ENCODE results near the gene TNIK. TPM values are rescaled to one million over a fixed set of nuclear protein-coding genes. Genes with fewer than 3 reads are reported as not detected.

TNIK gene
- polyA plus RNA-seq, 1 of the 3 experiments (the other 2 are of a cell fraction), result 19.4 TPM

DNA sequence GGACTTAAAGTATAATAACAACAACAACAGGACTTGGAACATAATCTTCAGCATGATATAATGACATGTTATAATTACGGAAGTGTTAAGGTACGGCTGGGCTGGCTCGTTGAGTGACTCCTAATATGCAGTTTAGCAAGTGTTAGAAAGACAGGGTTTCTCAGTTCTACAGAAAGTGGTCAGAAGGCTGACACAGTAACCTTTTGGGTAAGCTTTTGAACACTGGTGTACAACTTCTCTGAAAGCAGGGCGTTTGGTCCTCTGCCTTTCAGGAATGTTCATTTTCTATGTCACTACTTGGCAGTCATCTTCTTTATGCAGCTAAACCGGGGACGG is 300.4 kb downstream of the TNIK start:
- no peaks in the 10 kb centered on the region for H3K79me2 ChIP-seq (ENCODE audit: insufficient read depth)
- peaks cover 7% of the 10 kb centered on the region for H3F3A ChIP-seq (replicated peaks; ENCODE audit: insufficient read depth)
- 91% methylated on average over 6 of the region's 6 CpGs for WGBS (ENCODE audit: low lambda C conversion rate)
- H2AFZ ChIP-seq (ENCODE audit: low read depth), result no peak overlapping the region
- H3K9me3 ChIP-seq, result peaks cover 3% of the 10 kb centered on the region; the same call in 1 of the 2 replicates
- H3K9ac ChIP-seq, result no peak overlapping the region
- H3K4me2 ChIP-seq, result no peak overlapping the region
- no peak overlapping the region for H3K4me3 ChIP-seq (ENCODE audit: low read depth in 2 of 2, low read length in 1 of 2)
- DNase-seq, result no peak
- H3K4me1 ChIP-seq (ENCODE audit: control insufficient read depth in 1 of 2, insufficient read depth in 2 of 2, low read depth in 1 of 2, low read length in 1 of 2), result peaks cover 0 to 5% of the 10 kb centered on the region in 2 experiments; a peak in 1 of 4 replicates
- H4K20me1 ChIP-seq (ENCODE audit: insufficient read depth), result no peaks in the 10 kb centered on the region
- CTCF ChIA-PET, result no interaction called here
- H3K9me2 ChIP-seq, result no peaks in the 10 kb centered on the region
- H3K27ac ChIP-seq (ENCODE audit: low read depth in 2 of 2, low read length in 1 of 2), result no peak overlapping the region
- TF ChIP-seq, protein P1, sequence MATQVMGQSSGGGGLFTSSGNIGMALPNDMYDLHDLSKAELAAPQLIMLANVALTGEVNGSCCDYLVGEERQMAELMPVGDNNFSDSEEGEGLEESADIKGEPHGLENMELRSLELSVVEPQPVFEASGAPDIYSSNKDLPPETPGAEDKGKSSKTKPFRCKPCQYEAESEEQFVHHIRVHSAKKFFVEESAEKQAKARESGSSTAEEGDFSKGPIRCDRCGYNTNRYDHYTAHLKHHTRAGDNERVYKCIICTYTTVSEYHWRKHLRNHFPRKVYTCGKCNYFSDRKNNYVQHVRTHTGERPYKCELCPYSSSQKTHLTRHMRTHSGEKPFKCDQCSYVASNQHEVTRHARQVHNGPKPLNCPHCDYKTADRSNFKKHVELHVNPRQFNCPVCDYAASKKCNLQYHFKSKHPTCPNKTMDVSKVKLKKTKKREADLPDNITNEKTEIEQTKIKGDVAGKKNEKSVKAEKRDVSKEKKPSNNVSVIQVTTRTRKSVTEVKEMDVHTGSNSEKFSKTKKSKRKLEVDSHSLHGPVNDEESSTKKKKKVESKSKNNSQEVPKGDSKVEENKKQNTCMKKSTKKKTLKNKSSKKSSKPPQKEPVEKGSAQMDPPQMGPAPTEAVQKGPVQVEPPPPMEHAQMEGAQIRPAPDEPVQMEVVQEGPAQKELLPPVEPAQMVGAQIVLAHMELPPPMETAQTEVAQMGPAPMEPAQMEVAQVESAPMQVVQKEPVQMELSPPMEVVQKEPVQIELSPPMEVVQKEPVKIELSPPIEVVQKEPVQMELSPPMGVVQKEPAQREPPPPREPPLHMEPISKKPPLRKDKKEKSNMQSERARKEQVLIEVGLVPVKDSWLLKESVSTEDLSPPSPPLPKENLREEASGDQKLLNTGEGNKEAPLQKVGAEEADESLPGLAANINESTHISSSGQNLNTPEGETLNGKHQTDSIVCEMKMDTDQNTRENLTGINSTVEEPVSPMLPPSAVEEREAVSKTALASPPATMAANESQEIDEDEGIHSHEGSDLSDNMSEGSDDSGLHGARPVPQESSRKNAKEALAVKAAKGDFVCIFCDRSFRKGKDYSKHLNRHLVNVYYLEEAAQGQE (IDR thresholded peaks at IDR 0.05; ENCODE audit: low read depth, low read length), result no peak
- no peak for TF ChIP-seq TAF1 (IDR thresholded peaks at IDR 0.05; ENCODE audit: borderline replicate concordance, low read depth, low read length)
- no peak for TF ChIP-seq ELF1 (IDR thresholded peaks at IDR 0.05)
- TF ChIP-seq, protein P2, sequence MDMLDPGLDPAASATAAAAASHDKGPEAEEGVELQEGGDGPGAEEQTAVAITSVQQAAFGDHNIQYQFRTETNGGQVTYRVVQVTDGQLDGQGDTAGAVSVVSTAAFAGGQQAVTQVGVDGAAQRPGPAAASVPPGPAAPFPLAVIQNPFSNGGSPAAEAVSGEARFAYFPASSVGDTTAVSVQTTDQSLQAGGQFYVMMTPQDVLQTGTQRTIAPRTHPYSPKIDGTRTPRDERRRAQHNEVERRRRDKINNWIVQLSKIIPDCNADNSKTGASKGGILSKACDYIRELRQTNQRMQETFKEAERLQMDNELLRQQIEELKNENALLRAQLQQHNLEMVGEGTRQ (IDR thresholded peaks at IDR 0.05; ENCODE audit: borderline replicate concordance, low read depth, low read length), result no peak
- TF ChIP-seq, protein P3, sequence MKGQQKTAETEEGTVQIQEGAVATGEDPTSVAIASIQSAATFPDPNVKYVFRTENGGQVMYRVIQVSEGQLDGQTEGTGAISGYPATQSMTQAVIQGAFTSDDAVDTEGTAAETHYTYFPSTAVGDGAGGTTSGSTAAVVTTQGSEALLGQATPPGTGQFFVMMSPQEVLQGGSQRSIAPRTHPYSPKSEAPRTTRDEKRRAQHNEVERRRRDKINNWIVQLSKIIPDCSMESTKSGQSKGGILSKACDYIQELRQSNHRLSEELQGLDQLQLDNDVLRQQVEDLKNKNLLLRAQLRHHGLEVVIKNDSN (IDR thresholded peaks at IDR 0.05; ENCODE audit: borderline replicate concordance, low read depth), result no peak
- no peak for TF ChIP-seq POLR2AphosphoS5 (IDR thresholded peaks at IDR 0.05; ENCODE audit: low read depth, low read length)
- TF ChIP-seq JUND (IDR thresholded peaks at IDR 0.05), result no peak
- no peak for TF ChIP-seq SIN3A (IDR thresholded peaks at IDR 0.05; ENCODE audit: borderline replicate concordance, low read depth, low read length)
- no peak for TF ChIP-seq TEAD4 (IDR thresholded peaks at IDR 0.05; ENCODE audit: borderline replicate concordance, insufficient read depth)
- no peak for TF ChIP-seq RAD21 (IDR thresholded peaks at IDR 0.05; ENCODE audit: low read length)
- H3K36me3 ChIP-seq (replicated peaks in 1 of 2; ENCODE audit: control insufficient read depth in 1 of 2, insufficient read depth in 2 of 2, low read length in 1 of 2), result peaks cover 49 to 51% of the 10 kb centered on the region in 2 experiments
- POLR2A ChIA-PET, result no interaction called here
- H3K27me3 ChIP-seq (ENCODE audit: insufficient read depth), result no peaks in the 10 kb centered on the region

- Histone ChIP-seq H3K4me1 (ENCODE audit: control insufficient read depth in 1 of 2, insufficient read depth in 2 of 2, low read depth in 1 of 2, low read length in 1 of 2) (peaks cover 0 to 5% of the 10 kb centered on the region in 2 experiments; a peak in 1 of 4 replicates), H3F3A (replicated peaks; ENCODE audit: insufficient read depth) (peaks cover 7% of the 10 kb centered on the region), H3K4me2 (no peak overlapping the region), H3K27me3 (ENCODE audit: insufficient read depth) (no peaks in the 10 kb centered on the region), H4K20me1 (ENCODE audit: insufficient read depth) (no peaks in the 10 kb centered on the region), H3K9ac (no peak overlapping the region), H3K27ac (ENCODE audit: low read depth in 2 of 2, low read length in 1 of 2) (no peak overlapping the region), H3K36me3 (replicated peaks in 1 of 2; ENCODE audit: control insufficient read depth in 1 of 2, insufficient read depth in 2 of 2, low read length in 1 of 2) (peaks cover 43 to 50% of the 10 kb centered on the region in 2 experiments), H2AFZ (ENCODE audit: low read depth) (no peak overlapping the region), H3K79me2 (ENCODE audit: insufficient read depth) (no peaks in the 10 kb centered on the region), H3K9me3 (peaks cover 3% of the 10 kb centered on the region; the same call in 1 of the 2 replicates), H3K4me3 (ENCODE audit: low read depth in 2 of 2, low read length in 1 of 2) (no peak overlapping the region), H3K9me2 (no peaks in the 10 kb centered on the region)
- ChIA-PET POLR2A (no interaction called here), CTCF (interaction anchor here (1.6 kb wide), 1 partner anchor 407 kb away, joined by 3 read pairs; no protein-coding TSS in a partner anchor)
- WGBS (ENCODE audit: low lambda C conversion rate), result 91% methylated on average over 20 of the region's 20 CpGs
- no peak for DNase-seq
- no peak for TF ChIP-seq POLR2AphosphoS5 (IDR thresholded peaks at IDR 0.05; ENCODE audit: low read depth, low read length)
- TF ChIP-seq MAX (IDR thresholded peaks at IDR 0.05; ENCODE audit: low read depth), result no peak
- no peak for TF ChIP-seq JUND (IDR thresholded peaks at IDR 0.05)
- no peak for TF ChIP-seq NFIC (IDR thresholded peaks at IDR 0.05; ENCODE audit: borderline replicate concordance)
- no peak for TF ChIP-seq PBX3 (IDR thresholded peaks at IDR 0.05)
- no peak for TF ChIP-seq CHD2 (IDR thresholded peaks at IDR 0.05; ENCODE audit: low read length, partially characterized antibody)
- no peak for TF ChIP-seq TAF1 (IDR thresholded peaks at IDR 0.05; ENCODE audit: borderline replicate concordance, low read depth, low read length)
- TF ChIP-seq MXI1 (IDR thresholded peaks at IDR 0.05; ENCODE audit: low read depth, low read length), result no peak
- TF ChIP-seq SIN3A (IDR thresholded peaks at IDR 0.05; ENCODE audit: borderline replicate concordance, low read depth, low read length), result no peak
- no peak for TF ChIP-seq RCOR1 (IDR thresholded peaks at IDR 0.05; ENCODE audit: low read length)
- no peak for TF ChIP-seq EZH2phosphoT487 (IDR thresholded peaks at IDR 0.05; ENCODE audit: borderline replicate concordance, low read depth)
Observed at GRCh38 chr3:171159024-171159821, 301.0 kb downstream of the TNIK start.
